B cell (primary cell): ENCODE measurements around the gene GDA. TPM values are rescaled to one million over a fixed set of nuclear protein-coding genes. Genes with fewer than 3 reads are reported as not detected.

Experiments used
- ATAC-seq: fragments of 200-7000 bp; cut with Tn5 transposase; one replicate; pipeline ENCODE4 v1.10.0; 2021; ENCODE audit warnings: low read depth, mild to moderate bottlenecking, moderate number of reproducible peaks, moderate library complexity
- CTCF ChIA-PET: fragments of 350-600 bp; sonication (Branson Sonifier 250); formaldehyde crosslinking; loops from one replicate; lab custom pipeline; 2021; ENCODE audit warnings: antibody characterized with exemption, inconsistent platforms; lab: Charles Lee
- POLR2A ChIA-PET: fragments of 350-600 bp; sonication (Branson Sonifier 250); formaldehyde crosslinking; loops from one replicate; lab custom pipeline; 2021; ENCODE audit warnings: antibody characterized with exemption; lab: Charles Lee
- DNase-seq: peaks from one replicate; pipeline ENCODE4 v3.0.0; 2013
- H2AFZ ChIP-seq: 2 replicates; pipeline ENCODE4 v1.6.1; 2012; ENCODE audit warnings: mild to moderate bottlenecking, low read depth, low read length; ENCODE audit not compliant: insufficient read depth, poor library complexity, severe bottlenecking
- H3K27ac ChIP-seq, 2 donors: 1 replicate in 1 of 2; 2 replicates in 1 of 2; pipeline ENCODE4 v1.5.1; 2012 to 2013; ENCODE audit warnings: low read length in 2 of 2, mild to moderate bottlenecking in 2 of 2, moderate library complexity in 1 of 2
- H3K27me3 ChIP-seq, 4 experiments: fragments of 200-600 bp in 1 of 4; sonication (generic) in 1 of 4; replicated peaks in 1 of 4; 1 replicate in 2 of 4; 2 replicates in 2 of 4; pipeline versions ENCODE4 v1.6.1 to v1.7.0; 2013 to 2016; ENCODE audit warnings: low read length in 3 of 4, mild to moderate bottlenecking in 2 of 4, mixed read lengths in 1 of 4, moderate library complexity in 1 of 4; ENCODE audit not compliant: insufficient read depth in 4 of 4, control insufficient read depth in 3 of 4; ENCODE audit errors: control extremely low read depth in 1 of 4
- H3K36me3 ChIP-seq, 2 experiments: replicated peaks in 1 of 2; 1 replicate in 1 of 2; 2 replicates in 1 of 2; pipeline versions ENCODE4 v1.6.1 to v1.7.1; 2013; ENCODE audit warnings: low read length in 1 of 2; ENCODE audit not compliant: insufficient read depth in 2 of 2, control insufficient read depth in 1 of 2; ENCODE audit errors: control extremely low read depth in 1 of 2, extremely low read depth in 1 of 2
- H3K4me1 ChIP-seq, 2 donors: fragments of 200-600 bp in 1 of 2; sonication (generic) in 1 of 2; 1 replicate in 1 of 2; 2 replicates in 1 of 2; pipeline versions ENCODE4 v1.5.1 to v1.6.1; 2013 to 2017; ENCODE audit warnings: low read length in 2 of 2; ENCODE audit not compliant: control insufficient read depth in 2 of 2, insufficient read depth in 2 of 2
- H3K4me2 ChIP-seq: replicated peaks from 2 replicates; pipeline ENCODE3; 2012; ENCODE audit warnings: mild to moderate bottlenecking, low read depth, low read length; ENCODE audit not compliant: poor library complexity, severe bottlenecking
- H3K4me3 ChIP-seq, 5 experiments: fragments of 200-600 bp in 1 of 5; sonication (generic) in 1 of 5; 1 replicate in 3 of 5; 2 replicates in 2 of 5; pipeline versions ENCODE4 v1.5.1 to v1.7.0; 2011 to 2016; ENCODE audit warnings: low read length in 4 of 5, mild to moderate bottlenecking in 4 of 5, low read depth in 2 of 5, control low read depth in 1 of 5, moderate library complexity in 1 of 5; ENCODE audit not compliant: insufficient read depth in 1 of 5; ENCODE audit errors: control extremely low read depth in 1 of 5, extremely low read depth in 1 of 5
- H3K79me2 ChIP-seq: fragments of 200-600 bp; sonication (generic); one replicate; pipeline ENCODE4 v1.6.0; 2016; ENCODE audit warnings: low read length; ENCODE audit not compliant: control insufficient read depth, insufficient read depth
- H3K9ac ChIP-seq: fragments of 200-600 bp; sonication (generic); 2 replicates; pipeline ENCODE4 v1.6.1; 2017; ENCODE audit warnings: mild to moderate bottlenecking, low read length, moderate library complexity
- H3K9me3 ChIP-seq, 3 donors: one replicate each; pipeline versions ENCODE4 v1.6.1 to v1.7.1; 2013; ENCODE audit warnings: low read length in 2 of 3; ENCODE audit not compliant: control insufficient read depth in 2 of 3, insufficient read depth in 1 of 3; ENCODE audit errors: control extremely low read depth in 1 of 3
- H4K20me1 ChIP-seq: 2 replicates; pipeline ENCODE4 v1.6.0; 2012; ENCODE audit warnings: mild to moderate bottlenecking, low read length; ENCODE audit not compliant: insufficient read depth, control insufficient read depth, poor library complexity, severe bottlenecking
- H3K27ac Mint-ChIP-seq: one replicate; pipeline ENCODE4 v1.8.0; 2021; ENCODE audit warnings: mixed read lengths
- H3K27me3 Mint-ChIP-seq: one replicate; pipeline ENCODE4 v1.8.0; 2021; ENCODE audit warnings: mixed read lengths
- H3K4me1 Mint-ChIP-seq: one replicate; pipeline ENCODE4 v1.8.0; 2021; ENCODE audit warnings: mixed read lengths
- H3K4me3 Mint-ChIP-seq: one replicate; pipeline ENCODE4 v1.8.0; 2021; ENCODE audit warnings: mixed read lengths
- H3K9me3 Mint-ChIP-seq: one replicate; pipeline ENCODE4 v1.8.0; 2022; ENCODE audit warnings: mixed read lengths; ENCODE audit not compliant: insufficient read depth
- EZH2 ChIP-seq: IDR thresholded peaks from 2 replicates; pipeline ENCODE4 v1.6.1; 2012; ENCODE audit warnings: borderline replicate concordance, low read depth, mild to moderate bottlenecking, moderate library complexity, low read length; ENCODE audit not compliant: insufficient read depth, poor library complexity, severe bottlenecking
- WGBS: methylation state at CpG from one replicate; pipeline ENCODE4 v1.1.5; 2013; ENCODE audit warnings: missing lambda C conversion rate; ENCODE audit not compliant: insufficient coverage; 5-methylcytosine and 5-hydroxymethylcytosine counted together
- intact Hi-C: fragments of 100-400 bp; cut with micrococcal nuclease; formaldehyde crosslinking; loops from one replicate; pipeline ENCODE4 v1.10.0; 2022
- polyA plus RNA-seq: library from polyadenylated mRNA; depleted of rRNA; stranded (reverse); fragments of >200 nt; gene quantifications from 2 replicates; pipeline ENCODE4 v1.2.3, GENCODE V29; 2012
- total RNA-seq, 2 donors: library from RNA; stranded (reverse); fragments of 120-200 nt in 1 of 2; gene quantifications; 1 replicate in 1 of 2; 2 replicates in 1 of 2; pipeline versions ENCODE4 v1.2.3 to v1.2.4, GENCODE V29; 2013 to 2022
- TF ChIP-seq, protein P1 (sequence below): fragments of 200-600 bp; IDR thresholded peaks from one replicate; pipeline ENCODE4 v1.8.0; 2022; ENCODE audit warnings: antibody characterized with exemption, mild to moderate bottlenecking

GDA gene
- total and polyA plus RNA-seq, 2 donors (not counting 1 experiment from before 2014, with no cell fraction given): not detected

DNA sequence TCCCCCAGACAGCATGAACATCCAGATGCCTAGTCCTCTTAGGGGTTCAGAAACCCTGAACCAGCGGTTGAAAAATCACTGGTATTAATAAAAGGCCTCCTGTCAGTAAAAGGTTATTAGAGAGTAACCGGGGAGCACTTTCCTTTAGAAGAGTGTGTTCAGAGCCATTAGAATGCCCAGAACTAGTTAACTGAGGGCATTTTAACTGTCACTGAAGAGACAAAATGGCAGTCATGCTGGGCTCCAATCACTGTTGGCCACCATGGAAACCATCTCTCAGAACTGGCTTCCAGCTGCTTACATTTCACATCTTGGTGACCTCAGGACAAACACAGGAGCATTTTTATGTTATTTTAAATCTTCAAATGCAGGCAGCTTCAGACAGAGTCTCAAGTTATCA lies 36.2 kb upstream of the GDA start:
- H3K36me3 ChIP-seq: no peaks in the 10 kb centered on the region
- POLR2A ChIA-PET: no interaction called here
- DNase-seq: no peak
- H3K4me1 Mint-ChIP-seq: no peaks in the 10 kb centered on the region
- no peak overlapping the region for H2AFZ ChIP-seq
- no peak overlapping the region for H3K27ac Mint-ChIP-seq
- no peaks in the 10 kb centered on the region for H3K9me3 ChIP-seq
- H3K79me2 ChIP-seq: no peaks in the 10 kb centered on the region
- no peak overlapping the region for H3K9ac ChIP-seq
- CTCF ChIA-PET: no interaction called here
- no peaks in the 10 kb centered on the region for H3K27me3 ChIP-seq
- no peaks in the 10 kb centered on the region for H4K20me1 ChIP-seq
- H3K4me1 ChIP-seq: no peaks in the 10 kb centered on the region
- intact Hi-C loops: no loop called here
- H3K4me3 ChIP-seq: no peak overlapping the region
- H3K27me3 Mint-ChIP-seq: peaks cover 3% of the 10 kb centered on the region
- H3K27ac ChIP-seq: no peak overlapping the region
- H3K4me2 ChIP-seq: no peak overlapping the region
- no peak overlapping the region for H3K4me3 Mint-ChIP-seq
- no peak for TF ChIP-seq EZH2
- TF ChIP-seq, protein P1, sequence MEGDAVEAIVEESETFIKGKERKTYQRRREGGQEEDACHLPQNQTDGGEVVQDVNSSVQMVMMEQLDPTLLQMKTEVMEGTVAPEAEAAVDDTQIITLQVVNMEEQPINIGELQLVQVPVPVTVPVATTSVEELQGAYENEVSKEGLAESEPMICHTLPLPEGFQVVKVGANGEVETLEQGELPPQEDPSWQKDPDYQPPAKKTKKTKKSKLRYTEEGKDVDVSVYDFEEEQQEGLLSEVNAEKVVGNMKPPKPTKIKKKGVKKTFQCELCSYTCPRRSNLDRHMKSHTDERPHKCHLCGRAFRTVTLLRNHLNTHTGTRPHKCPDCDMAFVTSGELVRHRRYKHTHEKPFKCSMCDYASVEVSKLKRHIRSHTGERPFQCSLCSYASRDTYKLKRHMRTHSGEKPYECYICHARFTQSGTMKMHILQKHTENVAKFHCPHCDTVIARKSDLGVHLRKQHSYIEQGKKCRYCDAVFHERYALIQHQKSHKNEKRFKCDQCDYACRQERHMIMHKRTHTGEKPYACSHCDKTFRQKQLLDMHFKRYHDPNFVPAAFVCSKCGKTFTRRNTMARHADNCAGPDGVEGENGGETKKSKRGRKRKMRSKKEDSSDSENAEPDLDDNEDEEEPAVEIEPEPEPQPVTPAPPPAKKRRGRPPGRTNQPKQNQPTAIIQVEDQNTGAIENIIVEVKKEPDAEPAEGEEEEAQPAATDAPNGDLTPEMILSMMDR: no peak
- no peak for ATAC-seq
- no peaks in the 10 kb centered on the region for H3K9me3 Mint-ChIP-seq
- 90% methylated on average over 2 of the region's 2 CpGs for WGBS

DNA sequence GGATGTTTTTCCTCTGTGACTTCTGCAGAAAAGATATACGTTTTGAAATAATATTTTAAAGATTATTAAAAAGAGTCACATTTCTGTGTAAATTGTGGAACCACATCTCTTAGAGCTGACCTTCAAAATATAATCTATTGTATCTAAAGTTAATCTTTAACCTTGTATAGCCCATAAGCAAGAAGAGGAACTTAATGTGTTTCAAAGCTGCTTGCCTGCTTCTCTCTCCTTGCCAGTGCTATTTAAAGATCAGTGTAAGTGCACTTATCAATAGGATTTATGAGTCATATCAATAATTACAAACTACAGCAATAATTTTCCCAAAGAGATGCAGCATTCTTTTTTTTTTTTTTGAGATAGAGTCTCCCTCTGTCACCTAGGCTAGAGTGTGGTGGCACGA lies 29.4 kb upstream of the GDA start:
- no CpG with 5 or more reads among the region's 2 CpGs for WGBS
- no peak overlapping the region for H3K9ac ChIP-seq
- H3K9me3 Mint-ChIP-seq: no peaks in the 10 kb centered on the region
- H3K27me3 ChIP-seq: peaks cover 0 to 2% (median 0%) of the 10 kb centered on the region in 4 experiments
- POLR2A ChIA-PET: no interaction called here
- no peak overlapping the region for H3K27ac ChIP-seq
- H3K4me3 Mint-ChIP-seq: no peak overlapping the region
- intact Hi-C loops: no loop called here
- no peak overlapping the region for H2AFZ ChIP-seq
- no peaks in the 10 kb centered on the region for H3K79me2 ChIP-seq
- no peak overlapping the region for H3K27ac Mint-ChIP-seq
- no peak overlapping the region for H3K4me3 ChIP-seq
- TF ChIP-seq EZH2: no peak
- TF ChIP-seq, protein P1: no peak
- peaks cover 3% of the 10 kb centered on the region for H3K27me3 Mint-ChIP-seq
- no peaks in the 10 kb centered on the region for H4K20me1 ChIP-seq
- no peak for ATAC-seq
- H3K4me1 ChIP-seq: no peaks in the 10 kb centered on the region
- CTCF ChIA-PET: no interaction called here
- no peaks in the 10 kb centered on the region for H3K36me3 ChIP-seq
- H3K4me1 Mint-ChIP-seq: no peaks in the 10 kb centered on the region
- DNase-seq: no peak
- no peaks in the 10 kb centered on the region for H3K9me3 ChIP-seq
- H3K4me2 ChIP-seq: no peak overlapping the region
